HepG2 (cell line): ENCODE results near the gene SRRM3. TPM values are rescaled to one million over a fixed set of nuclear protein-coding genes. Genes with fewer than 3 reads are reported as not detected.

ENCODE experiments used
- ADNP ChIP-seq: sonication (generic); formaldehyde crosslinking; IDR thresholded peaks from 2 replicates; pipeline ENCODE4 v1.4.0; 2020; ENCODE audit warnings: missing genetic modification reagents
- ASH2L ChIP-seq: fragments of 300-600, 200-600 bp; sonication (generic); IDR thresholded peaks from 2 replicates; pipeline ENCODE4 v1.7.0; 2017; ENCODE audit warnings: low read depth, mild to moderate bottlenecking, moderate library complexity, mixed read lengths, low read length; ENCODE audit not compliant: insufficient read length
- BCL6 ChIP-seq: IDR thresholded peaks from 2 replicates; pipeline ENCODE4 v1.6.1; 2016; ENCODE audit warnings: missing genetic modification reagents, missing compliant biosample characterization
- CBFB ChIP-seq: sonication (generic); formaldehyde crosslinking; IDR thresholded peaks from 2 replicates; pipeline ENCODE4 v1.4.0; 2020; ENCODE audit warnings: missing genetic modification reagents
- CBX5 ChIP-seq: sonication (generic); formaldehyde crosslinking; IDR thresholded peaks from 2 replicates; pipeline ENCODE4 v1.4.0; 2020; ENCODE audit warnings: missing genetic modification reagents, borderline replicate concordance
- CCAR2 ChIP-seq: fragments of 200-400 bp; formaldehyde crosslinking; optimal IDR thresholded peaks from 2 replicates; pipeline ENCODE3; 2018; ENCODE audit warnings: low read depth, mild to moderate bottlenecking, low read length, moderate library complexity
- FOXA1 ChIP-seq, 2 experiments: fragments of 450-650 bp in 1 of 2; sonication (generic) in 1 of 2; formaldehyde crosslinking in 1 of 2; IDR thresholded peaks; 2 replicates each; pipeline versions ENCODE4 v1.4.0 to v1.6.1; 2016 to 2020; ENCODE audit warnings: missing genetic modification reagents in 1 of 2
- GATAD2A ChIP-seq: IDR thresholded peaks from 2 replicates; pipeline ENCODE4 v1.6.1; 2016
- HDAC2 ChIP-seq: sonication (generic); formaldehyde crosslinking; IDR thresholded peaks from 2 replicates; pipeline ENCODE4 v1.4.0; 2020; ENCODE audit warnings: missing genetic modification reagents
- MAX ChIP-seq: IDR thresholded peaks from 2 replicates; pipeline ENCODE4 v1.6.1; 2012; ENCODE audit warnings: inconsistent platforms
- NR2F1 ChIP-seq, 2 experiments: fragments of 450-650 bp in 1 of 2; formaldehyde crosslinking in 1 of 2; IDR thresholded peaks; 2 replicates each; pipeline versions ENCODE4 v1.5.0 to v1.6.1; 2016 to 2020; ENCODE audit warnings: mild to moderate bottlenecking in 1 of 2, missing compliant biosample characterization in 1 of 2, missing genetic modification reagents in 1 of 2, moderate library complexity in 1 of 2
- NR2F6 ChIP-seq, 2 experiments: IDR thresholded peaks; 2 replicates each; pipeline ENCODE4 v1.6.1; 2016; ENCODE audit warnings: antibody characterized with exemption in 1 of 2, mild to moderate bottlenecking in 1 of 2
- RARA ChIP-seq: IDR thresholded peaks from 2 replicates; pipeline ENCODE4 v1.6.1; 2016; ENCODE audit warnings: missing genetic modification reagents, missing compliant biosample characterization
- RXRA ChIP-seq: sonication (generic); formaldehyde crosslinking; IDR thresholded peaks from 2 replicates; pipeline ENCODE4 v1.5.1; 2020; ENCODE audit warnings: missing genetic modification reagents
- SALL1 ChIP-seq: sonication (generic); formaldehyde crosslinking; IDR thresholded peaks from 2 replicates; pipeline ENCODE4 v1.8.0; 2022; ENCODE audit warnings: mild to moderate bottlenecking, missing genetic modification reagents
- SAP130 ChIP-seq: IDR thresholded peaks from 2 replicates; pipeline ENCODE4 v1.6.1; 2016; ENCODE audit warnings: low read depth
- SKIL ChIP-seq: sonication (generic); formaldehyde crosslinking; IDR thresholded peaks from 2 replicates; pipeline ENCODE4 v1.8.0; 2022; ENCODE audit warnings: missing genetic modification reagents, mild to moderate bottlenecking, moderate library complexity, borderline replicate concordance
- SNAPC5 ChIP-seq: sonication (generic); formaldehyde crosslinking; IDR thresholded peaks from 2 replicates; pipeline ENCODE4 v1.8.1; 2023; ENCODE audit warnings: mild to moderate bottlenecking, missing genetic modification reagents, borderline replicate concordance
- SP1 ChIP-seq, 2 experiments: fragments of 450-650 bp in 1 of 2; sonication (generic) in 1 of 2; formaldehyde crosslinking in 1 of 2; IDR thresholded peaks; 2 replicates each; pipeline versions ENCODE4 v1.4.0 to v1.6.1; 2016 to 2020; ENCODE audit warnings: missing genetic modification reagents in 1 of 2
- TBP ChIP-seq: sonication (generic); formaldehyde crosslinking; IDR thresholded peaks from 2 replicates; pipeline ENCODE4 v1.5.0; 2020; ENCODE audit warnings: missing genetic modification reagents
- TCF7 ChIP-seq: sonication (generic); IDR thresholded peaks from 2 replicates; pipeline ENCODE4 v1.6.1; 2016; ENCODE audit warnings: antibody characterized with exemption, low read depth
- TEAD3 ChIP-seq: optimal IDR thresholded peaks from 2 replicates; pipeline ENCODE3; 2016; ENCODE audit warnings: borderline replicate concordance
- ZNF292 ChIP-seq: sonication (generic); formaldehyde crosslinking; IDR thresholded peaks from 2 replicates; pipeline ENCODE4 v1.8.1; 2022; ENCODE audit warnings: mild to moderate bottlenecking, low read depth, missing genetic modification reagents, borderline replicate concordance
- ZNF574 ChIP-seq: sonication (generic); formaldehyde crosslinking; IDR thresholded peaks from 2 replicates; pipeline ENCODE4 v1.4.0; 2020; ENCODE audit warnings: missing genetic modification reagents
- ZNF605 ChIP-seq: sonication (generic); formaldehyde crosslinking; IDR thresholded peaks from 2 replicates; pipeline ENCODE4 v1.8.0; 2022; ENCODE audit warnings: mild to moderate bottlenecking, missing genetic modification reagents
- ZNF629 ChIP-seq: sonication (generic); formaldehyde crosslinking; conservative IDR thresholded peaks from 2 replicates; pipeline ENCODE4 v1.5.0; 2020; ENCODE audit warnings: missing genetic modification reagents
- polyA plus RNA-seq, 8 experiments: library from polyadenylated mRNA; depleted of rRNA in 3 of 8; stranded (reverse) in 7 of 8; unstranded in 1 of 8; fragments of >200 nt; fragmentation: Illumina TruSeq in 4 of 8; extraction: Trizol in 4 of 8; gene quantifications; 2 replicates each; pipeline versions ENCODE4 v1.2.1 to v1.2.3, GENCODE V29; 2011 to 2016; ENCODE audit warnings: low read depth in 4 of 8, missing spikeins in 1 of 8, mixed read lengths in 1 of 8; ENCODE audit not compliant: insufficient read depth in 1 of 8
- total RNA-seq, 5 experiments: library from RNA; depleted of rRNA; stranded (reverse); fragments of >200 nt; fragmentation: Illumina TruSeq; extraction: Trizol; gene quantifications; 2 replicates each; pipeline ENCODE4 v1.2.3, GENCODE V29; 2016; ENCODE audit warnings: low read depth in 1 of 5

The SRRM3 gene
- total and polyA plus RNA-seq, 2 of the 13 experiments (the other 11 are each of a cell fraction or from before 2014, with no cell fraction given): 0.13 to 0.54 TPM

- TF ChIP-seq ZNF574 (CRISPR knock-in tag): peak; percentile 53; the same call in 1 of the 2 replicates
- TF ChIP-seq MAX: peak; percentile 39; the same call in 1 of the 2 replicates
- TF ChIP-seq TEAD3 (CRISPR knock-in tag): peak; percentile 34
- TF ChIP-seq SAP130 (CRISPR knock-in tag): peak; percentile 31; the same call in 1 of the 2 replicates
- TF ChIP-seq SNAPC5 (CRISPR knock-in tag): no peak
- TF ChIP-seq TCF7: peak; percentile 39; the same call in 1 of the 2 replicates
- TF ChIP-seq RARA (CRISPR knock-in tag): peak; percentile 39; the same call in 1 of the 2 replicates
- peak; percentile 95 for TF ChIP-seq ZNF629 (CRISPR knock-in tag)
- peak; percentile 54; the same call in 1 of the 2 replicates for TF ChIP-seq HDAC2 (CRISPR knock-in tag)
- no peak for TF ChIP-seq CBFB
- TF ChIP-seq RXRA (CRISPR knock-in tag): 0 out of 2 replicates have a peak, but pooled peaks have one; percentile 17
- TF ChIP-seq TBP (CRISPR knock-in tag): no peak
- TF ChIP-seq CBX5 (CRISPR knock-in tag): peak; percentile 42; the same call in 1 of the 2 replicates
- TF ChIP-seq CCAR2: no peak
- peak; percentile 6 for TF ChIP-seq ASH2L
- 0 out of 2 replicates have a peak, but pooled peaks have one; percentile 30 for TF ChIP-seq BCL6 (CRISPR knock-in tag)
- no peak for TF ChIP-seq SP1 (IDR thresholded peaks at IDR 0.05)
- TF ChIP-seq SP1 (CRISPR knock-in tag; IDR thresholded peaks at IDR 0.05): peak; percentile 33; the same call in 1 of the 2 replicates
- TF ChIP-seq ADNP: 0 out of 2 replicates have a peak, but pooled peaks have one; percentile 47
- TF ChIP-seq ZNF605 (CRISPR knock-in tag): 0 out of 2 replicates have a peak, but pooled peaks have one; percentile 5
- peak; percentile 32; the same call in 1 of the 2 replicates for TF ChIP-seq ZNF292 (CRISPR knock-in tag)
- TF ChIP-seq SKIL (CRISPR knock-in tag): no peak
- peak; percentile 47 for TF ChIP-seq GATAD2A (CRISPR knock-in tag)
- TF ChIP-seq FOXA1 (IDR thresholded peaks at IDR 0.05): no peak
- TF ChIP-seq FOXA1 (CRISPR knock-in tag; IDR thresholded peaks at IDR 0.05): peak; percentile 45
- no peak for TF ChIP-seq NR2F1 (CRISPR knock-in tag; IDR thresholded peaks at IDR 0.05)
- TF ChIP-seq NR2F6 (IDR thresholded peaks at IDR 0.05): no peak
- TF ChIP-seq NR2F6 (CRISPR knock-in tag; IDR thresholded peaks at IDR 0.05): 0 out of 2 replicates have a peak, but pooled peaks have one; percentile 17
- 0 out of 2 replicates have a peak, but pooled peaks have one; percentile 17 for TF ChIP-seq SALL1 (CRISPR knock-in tag)
Observed at GRCh38 chr7:76246804-76247389, 45.2 kb downstream of the SRRM3 start (continued).
